ENCODE data around the gene MSH3.
"Not testable (repeated sequence)": the region's sequence is repeated elsewhere in the genome, so short reads cannot be mapped to it uniquely, and the experiment has no call there.

Gene MSH3

GRCh38 chr5:80705216-80705769, 50.8 kb downstream of the MSH3 start:
- DNase-seq (ENCODE audit: extremely low read depth in 1 of 2, low read depth in 1 of 2): no peak

GRCh38 chr5:80705801-80706200, 51.3 kb downstream of the MSH3 start:
- no peak for DNase-seq (ENCODE audit: extremely low read depth in 1 of 2, low read depth in 1 of 2)

GRCh38 chr5:80706835-80707447, 52.5 kb downstream of the MSH3 start:
- DNase-seq (ENCODE audit: extremely low read depth in 1 of 2, low read depth in 1 of 2): no peak

DNA sequence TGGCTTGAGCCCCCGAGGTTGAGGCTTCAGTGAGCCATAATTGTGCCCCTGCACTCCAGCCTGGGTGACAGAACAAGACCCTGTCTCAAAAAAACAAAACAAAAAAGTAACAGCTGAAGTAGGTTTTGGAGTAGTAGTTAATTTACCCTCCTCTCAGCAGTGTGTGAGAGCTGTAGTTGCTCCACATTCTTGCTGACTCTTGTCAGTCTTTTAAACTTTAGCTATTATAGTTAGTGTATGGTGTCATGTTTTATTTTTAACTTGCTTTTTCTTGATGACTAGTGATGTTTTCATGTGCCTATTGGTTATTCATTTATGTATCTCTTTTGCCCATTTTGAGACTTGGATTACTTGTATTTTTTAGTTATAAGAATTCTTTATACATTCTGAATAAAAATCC, 53.2 kb downstream of the MSH3 start:
- no peak for DNase-seq (ENCODE audit: extremely low read depth in 1 of 2, low read depth in 1 of 2)

- DNase-seq (ENCODE audit: extremely low read depth in 1 of 2, low read depth in 1 of 2): no peak
These were observed 56.8 kb downstream of the MSH3 start for GRCh38 chr5:80711216-80711615.

- no peak for DNase-seq (ENCODE audit: extremely low read depth in 1 of 2, low read depth in 1 of 2)
These were observed 57.5 kb downstream of the MSH3 start for GRCh38 chr5:80711938-80712337.

- no peak for DNase-seq (ENCODE audit: extremely low read depth in 1 of 2, low read depth in 1 of 2)
These were observed 58.5 kb downstream of the MSH3 start for GRCh38 chr5:80712919-80713318.

DNA sequence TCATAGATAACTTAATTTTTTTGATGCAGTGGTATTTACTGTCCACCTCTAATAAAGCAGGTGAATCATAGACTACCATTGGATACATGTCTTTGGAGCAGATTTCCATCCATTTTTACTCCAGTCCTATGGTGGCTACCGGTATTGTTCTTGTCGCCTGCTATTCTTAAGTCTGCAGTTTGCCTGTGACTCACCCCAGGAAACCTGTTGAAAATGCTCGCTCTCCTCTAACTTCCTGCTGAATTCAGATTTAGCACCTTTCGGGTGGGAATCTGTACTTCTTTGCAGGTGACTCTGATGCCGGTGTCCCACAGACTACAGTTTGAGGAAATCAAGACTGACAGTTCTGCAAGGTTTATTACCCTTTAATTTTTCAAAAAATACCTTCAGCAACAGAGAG, 59.2 kb downstream of the MSH3 start:
- DNase-seq (ENCODE audit: extremely low read depth in 1 of 2, low read depth in 1 of 2): no peak

DNA sequence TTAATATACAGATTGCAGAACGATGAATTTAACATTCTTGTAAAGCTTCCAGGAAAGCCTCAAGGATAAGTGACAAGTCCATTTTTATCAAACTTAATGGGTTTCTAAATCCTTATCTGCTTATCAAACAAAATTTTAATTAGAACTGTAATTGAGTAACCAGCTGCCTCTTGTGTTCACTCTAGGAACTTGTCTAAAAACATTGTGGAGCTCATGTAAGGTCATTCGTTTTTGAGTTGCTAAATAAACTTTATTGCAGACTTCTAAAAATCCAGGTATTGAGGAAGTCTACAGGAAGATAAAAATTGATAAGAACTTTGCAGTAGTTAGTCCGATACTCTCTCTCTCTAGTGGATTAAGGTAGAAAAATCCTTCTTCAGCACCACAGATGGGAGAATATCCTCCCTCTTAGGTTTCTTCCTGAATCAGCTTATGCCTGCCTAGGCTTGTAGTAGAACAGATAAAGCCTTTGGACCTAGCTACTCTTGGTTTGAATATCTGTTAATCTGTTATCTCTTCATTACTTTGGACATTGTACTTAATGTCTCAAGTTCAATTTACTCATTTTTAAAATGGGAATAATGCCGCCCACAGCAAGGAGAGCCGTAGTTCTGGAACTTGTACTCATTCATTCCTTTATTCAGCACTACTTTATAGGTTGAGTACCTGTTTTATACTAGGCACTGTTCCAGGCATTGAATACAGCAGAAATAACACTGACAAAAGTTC, 60.3 kb downstream of the MSH3 start:
- DNase-seq (ENCODE audit: extremely low read depth in 1 of 2, low read depth in 1 of 2): no peak

GRCh38 chr5:80715887-80716286, 61.4 kb downstream of the MSH3 start:
- DNase-seq (ENCODE audit: extremely low read depth in 1 of 2, low read depth in 1 of 2): no peak

DNA sequence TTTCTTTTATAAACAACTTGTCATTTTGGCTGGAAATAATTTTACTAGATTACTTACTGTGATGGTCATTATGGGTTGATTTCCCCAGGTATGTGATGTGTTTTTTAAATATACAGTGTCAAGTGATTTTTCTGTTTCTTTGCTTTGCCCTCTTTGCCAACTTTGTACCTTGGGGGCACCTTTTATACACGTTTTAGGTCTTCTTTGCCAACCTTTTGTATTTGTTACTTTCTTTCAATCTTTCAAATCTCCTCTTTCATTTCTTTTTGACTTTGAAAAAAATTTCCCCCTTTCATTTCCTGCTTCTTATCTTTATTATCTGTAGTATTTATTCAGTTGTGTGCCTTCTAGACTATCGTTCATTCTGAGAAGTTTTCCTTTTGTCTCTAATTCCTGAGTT, 65.7 kb downstream of the MSH3 start:
- DNase-seq (ENCODE audit: extremely low read depth in 1 of 2, low read depth in 1 of 2): no peak

GRCh38 chr5:80722916-80723315, 68.5 kb downstream of the MSH3 start:
- DNase-seq (ENCODE audit: extremely low read depth in 1 of 2, low read depth in 1 of 2): no peak

DNA sequence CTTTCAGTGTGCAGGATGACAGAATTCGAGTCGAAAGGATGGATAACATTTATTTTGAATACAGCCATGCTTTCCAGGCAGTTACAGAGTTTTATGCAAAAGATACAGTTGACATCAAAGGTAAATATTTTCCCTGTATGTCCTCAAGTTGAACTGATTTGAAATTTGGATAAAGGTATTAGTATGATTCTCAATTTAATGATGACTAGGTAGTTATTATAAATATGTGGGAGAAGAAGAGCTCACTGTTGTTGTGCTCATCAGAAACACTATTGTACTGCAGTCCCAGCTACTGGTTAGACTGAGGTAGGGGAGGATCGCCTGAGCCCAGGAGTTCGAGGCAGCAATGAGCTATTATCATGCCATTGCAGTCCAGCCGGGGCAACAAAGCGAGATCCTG, 71.0 kb downstream of the MSH3 start:
- no peak for DNase-seq (ENCODE audit: extremely low read depth in 1 of 2, low read depth in 1 of 2)

- DNase-seq (ENCODE audit: extremely low read depth in 1 of 2, low read depth in 1 of 2): no peak
These were observed 82.3 kb downstream of the MSH3 start for GRCh38 chr5:80736730-80737129.

GRCh38 chr5:80738466-80738865, 84.0 kb downstream of the MSH3 start:
- no peak for DNase-seq (ENCODE audit: extremely low read depth in 1 of 2, low read depth in 1 of 2)

DNA sequence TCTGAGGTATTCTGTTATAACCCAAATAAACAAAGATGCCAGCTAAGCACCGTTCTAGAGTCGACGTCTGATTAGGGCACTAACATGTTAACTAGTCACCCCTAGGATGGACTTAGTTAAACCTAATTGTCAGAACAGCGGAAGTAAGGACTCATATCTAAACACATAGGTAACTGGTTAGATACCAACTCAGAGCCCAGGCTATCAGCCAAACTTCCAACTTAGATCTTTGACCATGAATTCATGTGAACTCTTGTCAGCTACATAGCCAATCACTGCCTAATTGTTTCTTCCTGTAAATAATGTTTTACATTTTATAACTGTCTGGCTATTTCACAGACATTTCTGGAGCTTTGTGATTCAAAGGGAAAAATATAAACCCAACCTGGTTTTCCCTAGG, 84.6 kb downstream of the MSH3 start:
- no peak for DNase-seq (ENCODE audit: extremely low read depth in 1 of 2, low read depth in 1 of 2)

- no peak for DNase-seq (ENCODE audit: extremely low read depth in 1 of 2, low read depth in 1 of 2)
These were observed 85.0 kb downstream of the MSH3 start for GRCh38 chr5:80739496-80739895.

DNA sequence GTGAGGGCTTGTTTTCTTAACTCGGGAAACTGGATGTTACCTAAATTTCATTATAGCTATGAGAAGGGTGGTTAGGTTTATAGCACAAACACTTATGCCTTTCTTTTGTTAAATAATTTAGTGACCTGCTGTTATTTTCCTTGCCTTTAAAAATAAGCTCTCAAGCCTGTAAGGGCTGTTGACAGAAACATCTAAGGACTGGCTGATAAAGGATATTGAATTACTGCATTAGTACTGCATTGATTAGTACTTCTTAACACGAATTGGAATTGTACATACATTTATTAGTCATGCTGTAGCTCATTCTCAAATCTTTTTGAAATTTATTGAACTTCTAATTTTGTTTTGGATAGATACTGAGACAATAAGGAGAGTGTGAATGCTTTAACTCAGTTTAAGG, 85.4 kb downstream of the MSH3 start:
- DNase-seq (ENCODE audit: extremely low read depth in 1 of 2, low read depth in 1 of 2): no peak

DNA sequence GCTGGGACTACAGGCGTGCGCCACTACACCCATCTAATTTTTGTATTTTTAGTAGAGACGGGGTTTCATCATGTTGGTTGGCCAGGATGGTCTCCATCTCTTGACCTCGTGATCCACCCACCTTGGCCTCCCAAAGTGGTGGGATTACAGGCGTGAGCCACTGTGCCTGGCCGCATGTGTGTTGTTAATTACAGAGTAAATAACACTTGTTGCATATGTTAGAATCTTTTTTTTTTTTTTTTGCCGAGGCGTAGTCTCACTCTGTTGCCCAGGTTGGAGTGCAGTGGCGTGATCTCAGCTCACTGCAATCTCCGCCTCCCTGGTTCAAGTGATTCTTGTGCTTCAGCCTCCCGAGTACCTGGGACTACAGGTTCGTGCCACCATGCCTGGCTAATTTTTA, 86.0 kb downstream of the MSH3 start:
- not testable (repeated sequence) for DNase-seq (ENCODE audit: extremely low read depth in 1 of 2, low read depth in 1 of 2)

DNA sequence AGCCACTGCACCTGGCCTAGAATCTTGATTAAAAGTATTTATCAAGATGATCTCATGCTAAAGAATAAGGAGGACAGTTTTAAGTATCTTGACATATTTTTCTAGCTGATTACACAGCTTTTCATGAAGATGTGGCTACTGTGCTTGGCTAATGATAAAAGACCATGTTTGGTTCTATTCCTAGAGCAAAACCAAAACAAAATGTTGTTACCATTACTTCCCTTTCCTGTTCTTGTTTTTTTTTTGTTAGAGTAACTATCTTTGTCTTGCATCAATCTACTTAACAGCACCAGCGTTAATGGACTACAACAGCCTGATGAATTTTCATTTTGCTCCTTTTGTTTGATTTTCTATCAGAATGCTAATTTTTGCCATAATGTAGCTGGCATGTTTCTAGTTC, 86.5 kb downstream of the MSH3 start:
- DNase-seq (ENCODE audit: extremely low read depth in 1 of 2, low read depth in 1 of 2): no peak

DNA sequence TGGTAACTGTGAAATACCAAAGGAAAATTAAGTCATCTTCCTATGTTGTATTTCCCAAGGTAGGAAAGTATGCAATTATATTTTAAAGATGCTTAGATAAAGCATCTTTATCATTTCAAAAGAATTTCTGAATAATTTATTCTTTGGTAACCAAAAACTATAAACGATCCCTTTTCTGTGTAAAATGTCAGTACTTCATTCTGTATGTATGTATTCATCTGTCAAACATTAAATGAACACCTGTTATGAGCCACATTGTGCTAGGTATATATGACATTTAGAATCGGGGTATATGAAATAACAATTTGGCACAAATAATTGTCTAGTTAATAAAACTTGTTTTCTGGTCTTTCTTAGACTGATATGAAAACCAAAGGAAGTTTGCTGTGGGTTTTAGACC, 89.7 kb downstream of the MSH3 start:
- no peak for DNase-seq (ENCODE audit: extremely low read depth in 1 of 2, low read depth in 1 of 2)

GRCh38 chr5:80745490-80745889, 91.0 kb downstream of the MSH3 start:
- no peak for DNase-seq (ENCODE audit: extremely low read depth in 1 of 2, low read depth in 1 of 2)

DNA sequence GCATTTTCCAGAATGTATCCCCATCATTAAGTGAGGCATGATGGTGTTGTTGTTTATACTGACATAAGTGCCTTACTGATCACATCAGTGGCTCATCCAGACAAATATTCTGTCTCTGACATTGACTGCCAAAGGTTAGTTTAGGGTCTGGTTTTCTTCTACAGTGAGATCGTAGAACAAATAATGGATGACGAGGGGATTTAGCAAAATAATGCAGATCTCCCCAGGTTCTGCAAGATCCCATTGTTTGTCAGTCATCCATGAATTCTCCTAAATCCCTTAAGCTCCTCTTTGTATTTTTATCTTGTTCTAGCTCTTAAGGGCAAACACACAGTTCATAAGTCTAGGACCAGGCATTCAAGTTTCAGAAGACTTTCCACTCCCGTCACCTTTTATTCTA, 93.5 kb downstream of the MSH3 start:
- DNase-seq (ENCODE audit: extremely low read depth in 1 of 2, low read depth in 1 of 2): no peak
